GM12878 (cell line): Measurements from ENCODE around the gene BIN1.

Experiments used
- CBX3 ChIP-seq: fragments of 200-600 bp; sonication (generic); IDR thresholded peaks from 2 replicates; pipeline ENCODE4 v1.6.1; 2016; ENCODE audit warnings: low read depth, borderline replicate concordance
- CEBPB ChIP-seq, 2 experiments: fragments of 150-350 bp in 1 of 2; IDR thresholded peaks; 2 replicates each; pipeline ENCODE4 v1.6.1; 2012 to 2014; ENCODE audit warnings: low read depth in 2 of 2, low read length in 2 of 2, borderline replicate concordance in 1 of 2, inconsistent platforms in 1 of 2
- EZH2 ChIP-seq: IDR thresholded peaks from 2 replicates; pipeline ENCODE4 v1.6.1; 2012; ENCODE audit warnings: low read depth, mild to moderate bottlenecking, control low read depth, inconsistent platforms, low read length, borderline replicate concordance; ENCODE audit not compliant: control insufficient read depth
- FOXM1 ChIP-seq: IDR thresholded peaks from 2 replicates; pipeline ENCODE4 v1.6.1; 2012; ENCODE audit warnings: low read depth, mild to moderate bottlenecking, inconsistent platforms, low read length, moderate library complexity
- GABPA ChIP-seq: IDR thresholded peaks from 2 replicates; pipeline ENCODE4 v1.6.1; 2014; ENCODE audit warnings: antibody characterized with exemption, low read depth, mild to moderate bottlenecking, inconsistent platforms
- JUNB ChIP-seq: IDR thresholded peaks from 2 replicates; pipeline ENCODE4 v1.6.1; 2016; ENCODE audit warnings: antibody characterized with exemption, mild to moderate bottlenecking
- MXI1 ChIP-seq: fragments of 150-350 bp; IDR thresholded peaks from 2 replicates; pipeline ENCODE4 v1.6.1; 2011; ENCODE audit warnings: low read depth, mild to moderate bottlenecking, inconsistent platforms, low read length, improper control_type of control experiment
- RFX5 ChIP-seq: IDR thresholded peaks from 2 replicates; pipeline ENCODE4 v1.6.1; 2011; ENCODE audit warnings: low read depth, low read length, improper control_type of control experiment
- ZZZ3 ChIP-seq: IDR thresholded peaks from 2 replicates; pipeline ENCODE4 v1.6.1; 2011; ENCODE audit warnings: low read depth; ENCODE audit not compliant: control insufficient read depth, insufficient read length
- TF ChIP-seq, protein P1 (sequence below): IDR thresholded peaks from 2 replicates; pipeline ENCODE4 v1.6.1; 2011; ENCODE audit warnings: low read depth, mild to moderate bottlenecking, low read length, moderate library complexity, borderline replicate concordance; ENCODE audit errors: extremely low read depth
- TF ChIP-seq, protein P2 (sequence below): fragments of 450-650 bp; IDR thresholded peaks from 2 replicates; pipeline ENCODE4 v1.6.1; 2016; ENCODE audit warnings: mild to moderate bottlenecking

DNA sequence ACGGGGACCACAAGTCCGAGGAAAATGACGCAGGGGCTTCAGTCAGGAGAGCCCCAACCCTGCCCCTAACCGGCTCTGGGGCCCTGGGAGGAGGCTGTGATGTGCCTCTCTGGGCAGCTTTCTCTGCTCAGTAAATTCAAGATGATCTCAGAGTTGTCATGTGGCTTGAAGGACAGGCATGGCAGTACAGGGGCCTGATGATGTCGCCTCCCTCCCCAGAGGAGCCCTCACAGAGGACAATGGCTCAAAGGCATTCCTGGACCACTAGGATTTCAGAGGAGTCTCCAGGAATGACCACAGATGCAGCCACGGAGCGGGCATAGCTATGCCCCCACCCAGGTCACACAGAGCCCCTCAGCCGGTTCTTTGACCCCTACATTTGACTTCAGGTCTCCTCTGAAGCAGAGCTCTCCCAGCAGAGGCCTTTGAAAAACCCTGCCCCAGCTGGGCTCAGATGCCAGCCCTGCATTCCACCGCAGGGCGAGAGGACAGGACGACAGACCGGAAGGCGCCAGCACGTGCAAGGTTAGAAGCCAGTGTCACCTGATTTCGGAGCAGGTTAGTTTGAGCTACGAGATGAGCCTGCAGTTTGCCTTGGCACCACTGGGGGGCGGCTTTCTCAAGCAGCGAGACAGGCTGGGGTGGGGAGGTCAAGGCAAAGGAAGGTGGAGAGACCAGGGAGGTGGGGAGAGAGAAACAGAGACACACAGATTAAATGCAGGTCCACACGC, 39.2 kb downstream of the BIN1 start:
- TF ChIP-seq CEBPB (IDR thresholded peaks at IDR 0.05; ENCODE audit: borderline replicate concordance in 1 of 2, low read depth in 2 of 2, low read length in 2 of 2) (no peak), MXI1 (no peak), GABPA (no peak), EZH2 (no peak), CBX3 (no peak), ZZZ3 (no peak), JUNB (no peak), RFX5 (no peak), FOXM1 (no peak)
- TF ChIP-seq, protein P1, sequence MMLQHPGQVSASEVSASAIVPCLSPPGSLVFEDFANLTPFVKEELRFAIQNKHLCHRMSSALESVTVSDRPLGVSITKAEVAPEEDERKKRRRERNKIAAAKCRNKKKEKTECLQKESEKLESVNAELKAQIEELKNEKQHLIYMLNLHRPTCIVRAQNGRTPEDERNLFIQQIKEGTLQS: no peak
- TF ChIP-seq, protein P2, sequence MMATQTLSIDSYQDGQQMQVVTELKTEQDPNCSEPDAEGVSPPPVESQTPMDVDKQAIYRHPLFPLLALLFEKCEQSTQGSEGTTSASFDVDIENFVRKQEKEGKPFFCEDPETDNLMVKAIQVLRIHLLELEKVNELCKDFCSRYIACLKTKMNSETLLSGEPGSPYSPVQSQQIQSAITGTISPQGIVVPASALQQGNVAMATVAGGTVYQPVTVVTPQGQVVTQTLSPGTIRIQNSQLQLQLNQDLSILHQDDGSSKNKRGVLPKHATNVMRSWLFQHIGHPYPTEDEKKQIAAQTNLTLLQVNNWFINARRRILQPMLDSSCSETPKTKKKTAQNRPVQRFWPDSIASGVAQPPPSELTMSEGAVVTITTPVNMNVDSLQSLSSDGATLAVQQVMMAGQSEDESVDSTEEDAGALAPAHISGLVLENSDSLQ: 0 out of 2 replicates have a peak, but pooled peaks have one; percentile 8
